Activated CD4-positive, alpha-beta T cell treated with anti-CD3 and anti-CD28 coated beads, Interleukin-2, amount 10 ng/mL, durations not matched to agents 24 days and 14 days (primary cell): ENCODE measurements around the gene HLA-DRB1. TPM values are rescaled to one million over a fixed set of nuclear protein-coding genes. Genes with fewer than 3 reads are reported as not detected.
"Not testable (repeated sequence)": the region's sequence is repeated elsewhere in the genome, so short reads cannot be mapped to it uniquely, and the experiment has no call there.

Experiments
- DNase-seq: peaks from one replicate; pipeline ENCODE4 v3.0.0; 2022
- H3K27ac Mint-ChIP-seq: one replicate; pipeline ENCODE4 v1.8.0; 2022; ENCODE audit warnings: mild to moderate bottlenecking, mixed read lengths
- H3K27me3 Mint-ChIP-seq: one replicate; pipeline ENCODE4 v1.8.0; 2022; ENCODE audit warnings: mixed read lengths
- H3K36me3 Mint-ChIP-seq: one replicate; pipeline ENCODE4 v1.8.0; 2022; ENCODE audit warnings: low read depth, mild to moderate bottlenecking, mixed read lengths
- H3K4me1 Mint-ChIP-seq: one replicate; pipeline ENCODE4 v1.8.0; 2021; ENCODE audit warnings: mixed read lengths
- H3K4me3 Mint-ChIP-seq: one replicate; pipeline ENCODE4 v1.8.0; 2022; ENCODE audit warnings: mild to moderate bottlenecking, moderate library complexity, mixed read lengths
- H3K9me3 Mint-ChIP-seq: one replicate; pipeline ENCODE4 v1.8.0; 2021; ENCODE audit warnings: mixed read lengths
- intact Hi-C: fragments of 100-400 bp; cut with micrococcal nuclease; formaldehyde crosslinking; loops from one replicate; pipeline ENCODE4 v1.15.1; 2023
- total RNA-seq: library from RNA; stranded (reverse); gene quantifications from 2 replicates; pipeline ENCODE4 v1.2.3, GENCODE V29; 2022

HLA-DRB1 gene
- total RNA-seq = 14.2 and 15.0 TPM in 2 replicates

GRCh38 chr6:32589596-32590449, at the start of gene HLA-DRB1:
Gene HLA-DRB1, minus strand, starts transcription at chr6:32589848. Its CDS starts 106 bp downstream, at chr6:32589742.
- H3K4me3 Mint-ChIP-seq = peak within 1 kb of the TSS; percentile 62
- H3K27ac Mint-ChIP-seq = peak within 1 kb of the TSS; percentile 17
- H3K27me3 Mint-ChIP-seq = peaks cover 12% of the 10 kb centered on the region
- H3K36me3 Mint-ChIP-seq = no peaks in the 10 kb centered on the region
- intact Hi-C loops = no loop called here
- H3K4me1 Mint-ChIP-seq = peaks cover 19% of the 10 kb centered on the region
- H3K9me3 Mint-ChIP-seq = no peaks in the 10 kb centered on the region
- DNase-seq = peak; percentile 75

DNA sequence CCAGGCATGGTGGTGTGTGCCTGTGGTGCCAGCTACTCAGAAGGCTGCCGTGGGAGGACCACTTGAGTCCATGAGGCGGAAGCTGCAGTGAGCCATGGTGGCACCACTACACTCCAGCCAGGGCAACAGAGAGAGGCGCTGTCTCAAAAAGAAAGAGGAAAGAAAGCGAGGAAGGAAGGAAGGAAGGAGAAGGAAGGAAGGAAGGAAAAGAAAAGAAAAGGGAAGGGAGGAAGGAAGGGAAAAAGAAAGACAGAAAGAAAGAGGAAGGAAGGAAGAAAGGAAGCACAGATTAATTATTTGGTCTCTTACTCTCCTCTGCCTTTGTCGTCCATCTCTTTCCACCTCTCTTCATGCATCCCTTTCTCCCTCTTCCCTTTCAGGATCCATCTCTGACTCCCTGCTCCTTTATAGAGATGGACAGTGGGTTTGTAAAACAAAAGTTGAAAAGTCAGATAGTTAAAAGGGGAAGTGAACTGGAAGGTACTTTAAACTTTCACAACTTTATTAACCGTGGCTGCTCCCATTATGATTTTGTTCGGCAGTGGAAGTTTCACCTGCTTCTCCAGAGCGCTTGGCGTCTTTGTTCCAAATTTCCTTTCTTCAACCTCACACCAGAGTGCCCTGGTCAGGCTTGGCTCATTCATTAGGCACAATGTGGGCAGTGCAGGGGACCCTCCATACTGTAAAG, 49.0 kb upstream of the HLA-DRB1 start:
- H3K4me3 Mint-ChIP-seq = no peak overlapping the region
- intact Hi-C loops = no loop called here

DNA sequence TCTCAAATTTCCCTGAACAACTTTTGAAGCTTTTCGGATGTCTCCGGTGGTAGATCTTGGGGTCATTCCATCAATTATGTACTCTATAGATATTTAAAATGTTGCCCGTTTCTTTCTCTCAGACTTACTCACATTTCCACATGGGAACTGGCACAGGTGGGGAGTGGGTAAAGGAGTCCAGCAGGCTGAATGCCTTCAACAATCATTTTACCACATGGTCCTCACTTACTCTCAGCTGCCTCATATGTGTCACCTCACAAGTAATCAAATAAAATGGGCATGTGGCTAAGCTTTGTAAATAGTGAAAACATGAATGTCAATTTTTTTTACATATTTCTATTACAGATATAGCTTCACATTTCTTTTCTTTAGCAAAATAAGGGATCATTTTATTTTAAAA, 48.2 kb upstream of the HLA-DRB1 start:
- peaks cover 4% of the 10 kb centered on the region for H3K9me3 Mint-ChIP-seq

More for the DNA sequence above, 49.0 kb upstream of the HLA-DRB1 start:
- peaks cover 2% of the 10 kb centered on the region for H3K9me3 Mint-ChIP-seq
- peaks cover 34% of the 10 kb centered on the region for H3K27me3 Mint-ChIP-seq
- H3K36me3 Mint-ChIP-seq = no peaks in the 10 kb centered on the region
- DNase-seq = no peak
- H3K27ac Mint-ChIP-seq = no peak overlapping the region
- peaks cover 25% of the 10 kb centered on the region for H3K4me1 Mint-ChIP-seq

DNA sequence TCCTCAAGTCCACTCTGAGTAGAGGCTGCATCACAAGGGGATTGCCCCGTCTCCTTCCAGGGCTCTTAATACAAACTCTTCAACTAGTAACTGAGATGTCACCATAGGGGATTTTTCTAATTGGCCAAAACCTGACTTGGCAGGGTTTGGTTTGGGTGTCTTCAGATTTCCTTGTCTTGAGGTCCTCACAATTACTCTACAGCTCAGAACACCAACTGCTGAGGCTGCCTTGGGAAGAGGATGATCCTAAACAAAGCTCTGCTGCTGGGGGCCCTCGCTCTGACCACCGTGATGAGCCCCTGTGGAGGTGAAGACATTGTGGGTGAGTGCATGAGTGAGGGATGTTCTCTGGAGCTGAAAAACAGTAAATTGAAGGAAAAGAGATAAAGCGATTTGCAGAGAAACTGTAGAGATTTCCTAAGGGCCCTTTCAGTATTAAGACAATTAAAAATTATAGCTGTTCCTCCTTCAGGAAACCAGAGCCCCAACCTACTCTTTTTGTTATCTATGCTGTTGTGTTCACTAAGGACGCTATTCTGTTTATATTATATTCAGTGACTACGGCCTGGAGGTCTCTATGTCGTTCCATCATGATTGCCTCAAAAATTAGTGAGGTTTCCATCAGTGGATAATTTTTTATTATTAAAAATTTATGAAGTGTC, 47.7 kb upstream of the HLA-DRB1 start, which contains the start of gene HLA-DQA1:
Gene HLA-DQA1, plus strand, starts transcription at position 188 of the 662 bp plus-strand sequence. Its CDS starts 53 bp downstream, at position 241.
- Mint-ChIP-seq H3K4me1 (peaks cover 27% of the 10 kb centered on the region), H3K27me3 (peaks cover 38% of the 10 kb centered on the region), H3K9me3 (peaks cover 4% of the 10 kb centered on the region), H3K4me3 (peak within 1 kb of the TSS; percentile 66), H3K36me3 (no peaks in the 10 kb centered on the region), H3K27ac (no peak within 1 kb of the TSS)
- DNase-seq = peak; percentile 65
- intact Hi-C loops = no loop called here

More for the DNA sequence above, 48.2 kb upstream of the HLA-DRB1 start:
- Mint-ChIP-seq H3K4me1 (peaks cover 26% of the 10 kb centered on the region), H3K27me3 (peaks cover 34% of the 10 kb centered on the region), H3K4me3 (peak overlapping the region; percentile 21), H3K27ac (no peak overlapping the region), H3K36me3 (no peaks in the 10 kb centered on the region)
- DNase-seq = no peak
- intact Hi-C loops = no loop called here

DNA sequence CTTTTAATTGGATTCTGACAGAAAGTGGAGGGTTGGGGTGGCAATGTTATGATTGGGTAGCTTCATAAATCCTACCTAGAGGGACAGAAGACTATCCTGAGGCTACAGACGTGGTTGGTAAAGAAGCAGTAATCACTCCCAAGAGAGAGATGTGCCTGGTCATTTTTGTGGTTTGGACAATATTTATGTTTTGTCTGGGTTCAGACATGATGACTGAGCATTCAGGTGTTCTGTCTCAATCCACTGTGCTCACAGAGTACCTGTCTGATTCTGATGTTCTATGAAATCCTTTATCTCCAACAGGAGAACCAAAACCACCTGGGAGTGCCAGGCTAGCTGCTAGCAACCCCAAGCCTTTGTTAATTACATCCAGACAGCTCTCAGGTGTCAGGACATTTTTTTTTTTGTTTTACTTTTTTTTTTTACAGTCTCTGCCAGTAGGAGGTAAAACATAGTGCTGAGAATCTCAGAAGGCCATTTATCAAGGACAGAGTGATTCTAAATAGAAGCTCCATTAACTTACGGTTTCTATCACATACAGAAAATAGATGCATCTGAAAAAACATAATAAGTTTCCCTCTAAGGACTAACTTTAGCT, 46.0 kb upstream of the HLA-DRB1 start:
- Mint-ChIP-seq H3K27ac (no peak overlapping the region), H3K27me3 (peaks cover 37% of the 10 kb centered on the region), H3K36me3 (no peaks in the 10 kb centered on the region), H3K9me3 (peaks cover 4% of the 10 kb centered on the region), H3K4me3 (no peak overlapping the region), H3K4me1 (peaks cover 20% of the 10 kb centered on the region)
- no peak for DNase-seq
- intact Hi-C loops = no loop called here

GRCh38 chr6:32629793-32630192, 40.1 kb upstream of the HLA-DRB1 start:
- not testable (repeated sequence) for H3K9me3 Mint-ChIP-seq, H3K27me3 Mint-ChIP-seq, DNase-seq

DNA sequence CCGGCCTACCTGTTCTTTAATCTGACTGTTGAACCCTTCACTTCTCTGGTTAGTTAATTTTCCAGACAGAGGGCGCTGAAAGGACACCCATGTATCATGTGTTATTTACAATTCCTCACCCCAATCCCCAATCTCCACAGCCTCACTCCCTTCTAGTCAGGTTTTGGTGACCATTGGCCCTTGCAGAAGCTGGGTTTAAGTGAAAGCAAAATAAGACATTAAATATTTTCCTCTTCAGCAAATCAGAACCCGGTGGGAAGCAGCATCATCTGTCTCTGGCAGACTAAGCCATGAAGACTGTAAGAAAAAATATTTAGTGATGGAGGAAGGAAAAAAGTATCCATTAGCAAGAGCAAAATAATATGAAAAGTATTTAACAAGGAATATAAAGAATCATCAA, 38.2 kb upstream of the HLA-DRB1 start:
- H3K27ac Mint-ChIP-seq = peak overlapping the region; percentile 52
- no peaks in the 10 kb centered on the region for H3K9me3 Mint-ChIP-seq
- H3K36me3 Mint-ChIP-seq = peaks cover 3% of the 10 kb centered on the region
- intact Hi-C loops = loop anchor here (2.0 kb wide), 1 partner anchor 31 kb away; no protein-coding TSS in a partner anchor
- peaks cover 33% of the 10 kb centered on the region for H3K4me1 Mint-ChIP-seq
- DNase-seq = peak; percentile 86
- peak overlapping the region; percentile 16 for H3K4me3 Mint-ChIP-seq
- H3K27me3 Mint-ChIP-seq = peaks cover 4% of the 10 kb centered on the region

More at GRCh38 chr6:32629793-32630192, 40.1 kb upstream of the HLA-DRB1 start:
- H3K36me3 Mint-ChIP-seq, H3K27ac Mint-ChIP-seq, H3K4me3 Mint-ChIP-seq, intact Hi-C loops: not testable (repeated sequence)
- peaks cover 25% of the 10 kb centered on the region for H3K4me1 Mint-ChIP-seq

DNA sequence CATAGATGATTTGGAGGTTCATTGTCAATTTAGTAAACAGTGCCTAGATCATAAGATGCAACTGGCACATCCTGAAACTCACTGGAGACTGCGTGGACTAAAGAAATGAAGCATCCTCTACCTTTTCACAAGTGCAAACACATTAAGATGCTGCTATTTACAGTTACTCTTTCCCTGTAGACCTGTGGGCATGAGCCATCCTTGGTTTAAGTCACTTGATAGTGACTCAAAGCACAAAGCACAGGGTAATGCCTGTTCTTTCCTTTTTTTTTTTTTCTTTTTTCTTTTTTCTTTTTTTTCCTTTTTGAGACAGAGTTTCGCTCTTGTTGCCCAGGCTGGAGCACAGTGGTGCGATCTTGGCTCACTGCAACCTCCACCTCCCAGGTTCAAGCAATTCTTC, 37.6 kb upstream of the HLA-DRB1 start:
- H3K4me3 Mint-ChIP-seq = no peak overlapping the region
- peaks cover 3% of the 10 kb centered on the region for H3K36me3 Mint-ChIP-seq
- H3K4me1 Mint-ChIP-seq = peaks cover 34% of the 10 kb centered on the region
- peak overlapping the region; percentile 52 for H3K27ac Mint-ChIP-seq
- H3K9me3 Mint-ChIP-seq = no peaks in the 10 kb centered on the region
- no peak for DNase-seq
- intact Hi-C loops = loop anchor here (2.0 kb wide), 1 partner anchor 32 kb away; no protein-coding TSS in a partner anchor
- H3K27me3 Mint-ChIP-seq = no peaks in the 10 kb centered on the region

- no peak for DNase-seq
- intact Hi-C loops = no loop called here
- Mint-ChIP-seq H3K4me3 (peak overlapping the region; percentile 0), H3K4me1 (peaks cover 46% of the 10 kb centered on the region), H3K27me3 (no peaks in the 10 kb centered on the region), H3K9me3 (no peaks in the 10 kb centered on the region), H3K36me3 (peaks cover 3% of the 10 kb centered on the region), H3K27ac (no peak overlapping the region)
These were observed 35.5 kb upstream of the HLA-DRB1 start for GRCh38 chr6:32625137-32625536.

GRCh38 chr6:32624565-32624964, 34.9 kb upstream of the HLA-DRB1 start:
- DNase-seq = no peak
- Mint-ChIP-seq H3K36me3 (peaks cover 3% of the 10 kb centered on the region), H3K4me3 (no peak overlapping the region), H3K27ac (peak overlapping the region; percentile 34), H3K9me3 (no peaks in the 10 kb centered on the region), H3K4me1 (peaks cover 46% of the 10 kb centered on the region), H3K27me3 (no peaks in the 10 kb centered on the region)
- intact Hi-C loops = no loop called here

DNA sequence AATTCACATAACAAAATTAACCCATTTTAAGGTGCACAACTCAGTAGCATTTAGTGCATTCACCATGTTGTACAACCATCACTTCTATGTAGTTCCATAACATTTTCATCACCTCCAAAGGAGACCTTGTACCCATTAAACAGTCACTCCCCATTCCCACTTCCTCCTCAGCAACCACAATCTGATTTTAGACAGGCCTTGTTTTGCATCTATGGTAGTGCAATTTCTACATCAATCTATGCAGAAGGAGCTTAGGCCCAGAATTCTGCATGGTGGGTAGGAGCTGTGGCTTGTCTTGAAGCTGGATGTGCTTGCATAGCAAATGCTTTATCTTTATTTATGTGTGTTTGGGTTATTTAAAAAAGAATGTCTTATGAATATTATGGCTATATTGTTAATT, 34.0 kb upstream of the HLA-DRB1 start:
- peak; percentile 76 for DNase-seq
- Mint-ChIP-seq H3K27ac (peak overlapping the region; percentile 65), H3K27me3 (no peaks in the 10 kb centered on the region), H3K36me3 (peaks cover 3% of the 10 kb centered on the region), H3K4me3 (peak overlapping the region; percentile 62), H3K4me1 (peaks cover 46% of the 10 kb centered on the region), H3K9me3 (peaks cover 2% of the 10 kb centered on the region)
- intact Hi-C loops = loop anchor here (1.0 to 2.0 kb wide), 4 partner anchors 13 to 69 kb away; no protein-coding TSS in a partner anchor

GRCh38 chr6:32622545-32623401, 33.1 kb upstream of the HLA-DRB1 start:
- peak; percentile 78 for DNase-seq
- Mint-ChIP-seq H3K36me3 (peaks cover 2% of the 10 kb centered on the region), H3K4me1 (peaks cover 43% of the 10 kb centered on the region), H3K27ac (peak overlapping the region; percentile 85), H3K4me3 (peak overlapping the region; percentile 59), H3K27me3 (no peaks in the 10 kb centered on the region), H3K9me3 (peaks cover 3% of the 10 kb centered on the region)
- intact Hi-C loops = loop anchor here (1.0 to 2.0 kb wide), 4 partner anchors 12 to 70 kb away; no protein-coding TSS in a partner anchor
